ENCODE measurements around the gene KRT77.
A peak's percentile ranks its signal among the peaks of the same experiment; 100 is the strongest.
"Not testable (repeated sequence)": the region's sequence is repeated elsewhere in the genome, so short reads cannot be mapped to it uniquely, and the experiment has no call there.

The KRT77 gene

DNA sequence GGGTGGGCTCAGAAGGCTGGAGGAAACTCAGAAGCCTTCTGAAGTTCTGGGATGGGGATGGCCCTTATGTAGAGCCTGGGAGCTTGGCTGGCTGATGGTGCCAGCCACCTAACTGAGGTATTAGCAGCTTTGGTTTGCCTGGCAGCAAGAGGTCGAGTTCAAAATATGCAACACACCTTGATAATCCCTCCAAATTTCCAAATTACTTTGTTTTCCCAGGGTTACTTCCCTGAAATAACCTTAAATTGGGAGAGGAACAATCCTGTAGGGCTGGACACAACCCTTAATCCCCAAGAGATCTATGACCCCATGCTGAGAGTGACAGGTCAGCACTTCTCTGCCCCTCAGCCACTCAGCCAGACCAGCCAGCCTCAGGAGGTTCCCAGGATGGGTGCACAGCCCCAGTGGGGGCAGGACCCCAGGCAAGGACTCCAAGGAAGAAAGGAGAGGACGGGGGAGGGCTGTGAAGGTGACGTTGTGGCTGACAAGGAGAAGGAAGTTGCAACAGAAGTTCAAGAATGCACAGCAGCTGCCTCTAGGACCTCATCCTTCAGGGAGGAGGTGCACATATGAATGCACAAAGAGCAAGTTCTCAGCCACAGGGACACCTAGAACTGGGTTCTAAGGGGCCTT is 18.6 kb upstream of the KRT77 start:
- DNase-seq (ENCODE audit: low spot score), result no peak

DNA sequence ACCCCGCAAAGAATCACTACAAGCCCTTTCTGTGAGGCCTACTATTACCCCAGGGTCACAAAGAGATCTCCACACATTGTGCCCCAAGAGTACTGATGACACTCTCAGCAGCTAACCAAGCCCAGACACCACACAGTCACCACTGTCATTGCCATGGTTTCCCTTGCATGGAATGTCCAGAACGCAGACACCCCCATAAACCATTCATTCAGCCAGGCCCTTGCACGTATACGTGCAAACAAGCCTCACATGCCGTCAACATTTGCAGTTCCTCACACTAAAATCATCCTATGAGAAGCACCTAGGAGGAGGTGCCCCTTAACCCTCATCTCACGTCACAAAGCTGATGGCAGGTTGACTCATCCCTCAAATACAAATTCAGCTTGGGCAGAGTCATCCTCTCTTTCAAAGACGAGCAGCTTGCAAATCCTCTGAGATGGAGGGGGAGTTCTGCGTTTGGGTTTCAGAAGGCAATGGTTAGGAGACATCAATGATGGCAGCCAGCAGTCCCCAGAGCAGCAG is 17.1 kb upstream of the KRT77 start:
- no peak for DNase-seq (ENCODE audit: low spot score)

DNA sequence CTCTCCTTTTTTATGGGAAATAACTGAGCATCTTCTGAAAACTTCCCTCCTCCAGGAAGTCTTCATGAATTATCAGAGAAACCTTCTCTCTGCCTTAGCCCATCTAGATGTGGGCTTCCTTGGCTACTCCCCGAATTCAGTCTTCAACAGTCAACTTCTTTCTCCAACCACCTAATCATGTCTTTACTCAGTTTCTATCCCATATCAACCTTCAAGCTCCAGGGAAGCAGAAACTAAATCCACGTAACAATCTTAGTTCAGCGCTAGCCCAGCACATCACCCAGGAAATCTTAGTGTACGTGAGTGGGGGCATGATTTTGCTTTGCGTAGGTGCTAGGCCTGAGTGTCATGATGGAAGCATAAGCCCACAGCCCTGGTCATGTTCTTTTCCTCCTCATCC is 12.7 kb upstream of the KRT77 start:
- no peak for DNase-seq (ENCODE audit: low spot score)

DNA sequence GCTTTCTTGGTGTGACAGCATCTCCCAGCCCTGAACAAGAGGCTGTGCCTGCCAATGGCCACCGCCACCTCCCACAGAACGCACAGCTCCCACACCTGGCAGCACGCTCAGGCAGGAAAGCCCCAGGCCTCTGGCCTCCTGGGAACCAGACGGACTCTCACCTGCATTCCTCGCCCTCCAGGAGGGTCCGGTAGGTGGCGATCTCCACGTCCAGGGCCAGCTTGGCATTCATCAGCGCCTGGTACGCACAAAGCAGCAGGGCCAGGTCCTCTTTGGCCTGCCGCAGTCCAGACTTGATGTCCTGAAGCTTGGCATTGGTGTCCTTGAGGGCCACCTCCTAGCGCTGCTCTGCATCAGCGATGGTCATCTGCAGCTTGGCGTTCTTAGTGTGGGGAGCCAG is 12.1 kb upstream of the KRT77 start:
- no peak for DNase-seq (ENCODE audit: low spot score)

DNA sequence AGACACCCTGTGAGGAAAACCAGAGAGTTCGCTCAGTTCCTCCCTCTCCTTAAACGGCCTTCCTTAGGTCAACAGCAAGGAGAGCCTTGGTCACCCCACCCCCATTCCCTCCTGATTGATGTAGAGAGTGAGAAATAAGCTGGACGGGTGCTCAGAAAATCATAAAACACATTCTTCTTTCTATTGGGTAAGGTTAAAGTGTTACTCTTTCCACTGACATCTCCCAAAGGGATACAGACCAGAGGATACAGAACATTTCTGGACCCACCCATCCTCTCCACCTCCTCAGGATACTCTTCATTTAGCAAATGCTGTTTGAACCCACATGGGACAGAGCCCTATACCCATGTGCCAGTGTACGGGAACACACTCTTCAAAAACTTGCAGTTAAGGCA is 11.6 kb upstream of the KRT77 start:
- DNase-seq (ENCODE audit: low spot score), result no peak

DNA sequence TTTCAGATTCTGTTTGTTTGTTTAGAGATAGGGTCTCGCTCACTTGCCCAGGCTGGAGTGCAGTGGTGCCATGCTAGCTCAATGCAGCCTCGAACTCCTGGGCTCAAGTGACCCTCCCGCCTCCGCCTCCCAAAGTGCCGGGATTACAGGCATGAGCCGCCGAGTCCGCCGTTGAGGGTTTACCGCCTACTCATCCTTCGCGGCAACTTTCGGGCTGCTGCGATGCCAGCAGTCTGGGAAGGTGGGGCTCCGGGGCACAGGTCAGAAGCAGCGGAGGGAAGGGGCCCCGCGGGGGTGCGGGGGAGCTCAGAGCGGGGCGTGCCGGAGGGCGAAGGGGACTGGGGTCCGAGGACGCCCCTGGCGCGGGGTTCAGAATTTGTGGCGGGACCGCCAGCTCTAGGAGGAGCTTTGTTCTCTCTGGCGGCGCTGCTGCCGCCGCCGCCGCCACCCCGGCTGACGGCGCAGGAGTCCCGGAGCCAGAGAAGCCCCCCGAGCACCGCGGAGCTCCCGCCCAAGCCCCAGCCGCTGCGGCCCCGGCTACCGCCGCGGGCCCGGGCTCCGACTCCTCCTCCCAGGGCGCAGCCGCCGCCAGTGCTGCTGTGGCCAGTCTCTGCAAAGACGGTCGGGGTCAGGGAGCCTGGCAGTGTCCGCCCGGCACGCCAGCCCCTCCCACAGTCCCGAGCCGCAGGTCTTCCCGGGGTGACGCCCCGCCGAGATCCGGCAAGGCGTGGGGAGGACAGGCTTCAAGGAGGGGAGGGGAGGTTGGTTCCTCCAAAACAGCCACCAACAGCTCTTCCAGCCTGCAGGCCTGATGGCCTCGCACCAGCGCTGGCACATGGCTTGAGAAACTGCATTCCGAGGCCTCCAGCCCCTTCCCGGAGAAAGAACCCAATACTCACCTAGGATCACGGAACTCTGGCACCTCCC is 10.9 kb upstream of the KRT77 start:
- DNase-seq (ENCODE audit: low spot score), result no peak

DNA sequence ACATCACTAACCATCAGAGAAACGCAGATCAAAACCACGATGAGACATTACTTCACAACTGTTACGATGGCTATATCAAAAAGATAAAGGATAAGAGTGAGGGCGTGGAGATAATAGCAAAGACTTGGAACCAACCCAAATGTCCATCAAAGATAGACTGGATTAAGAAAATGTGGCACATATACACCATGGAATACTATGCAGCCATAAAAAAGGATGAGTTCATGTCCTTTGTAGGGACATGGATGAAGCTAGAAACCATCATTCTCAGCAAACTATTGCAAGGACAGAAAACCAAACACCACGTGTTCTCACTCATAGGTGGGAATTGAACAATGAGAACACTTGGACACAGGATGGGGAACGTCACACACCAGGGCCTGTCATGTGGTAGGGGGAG is 8.8 kb upstream of the KRT77 start:
- not testable (repeated sequence) for DNase-seq (ENCODE audit: low spot score)

GRCh38 chr12:52710730-52711129 is 7.4 kb upstream of the KRT77 start:
- DNase-seq (ENCODE audit: low spot score), result no peak

DNA sequence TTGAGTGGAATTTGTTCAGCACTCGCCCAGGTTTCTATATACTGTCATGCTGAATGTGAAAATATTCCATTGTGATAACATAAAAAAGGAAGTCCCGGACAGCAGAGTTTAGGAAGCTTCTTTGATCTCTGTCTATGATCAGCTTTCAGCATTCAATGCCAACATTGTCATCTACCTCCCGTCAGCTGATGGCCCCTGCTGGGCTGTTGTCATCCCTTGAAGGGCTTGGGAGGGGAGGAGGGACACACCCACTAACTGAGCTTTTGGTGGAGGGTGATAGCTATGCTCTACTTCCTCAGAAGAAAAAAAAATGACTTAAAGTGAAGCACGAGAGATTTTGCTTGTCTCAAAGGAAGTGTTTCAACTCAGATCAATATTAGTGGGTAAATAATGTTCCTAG is 4.7 kb upstream of the KRT77 start:
- DNase-seq (ENCODE audit: low spot score), result peak; percentile 22

DNA sequence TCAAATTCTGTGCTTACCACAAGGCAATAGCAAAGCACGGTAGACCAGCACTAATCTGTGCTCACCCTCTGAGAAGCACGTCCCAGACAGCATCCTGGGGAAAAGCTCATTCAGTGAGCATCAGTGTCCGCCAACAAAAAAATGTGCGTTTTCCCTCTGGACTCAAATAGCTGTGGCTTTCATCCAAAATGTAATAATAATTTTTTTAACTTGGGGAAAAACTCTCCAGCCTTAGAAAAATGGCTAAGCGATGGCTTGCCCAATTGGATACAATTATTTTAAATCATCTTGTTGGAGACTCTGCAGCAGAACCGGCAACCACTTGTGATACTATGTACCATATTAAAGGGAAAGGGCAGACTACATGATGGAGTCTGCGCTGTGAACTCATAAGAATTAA is 1.1 kb upstream of the KRT77 start:
- no peak for DNase-seq (ENCODE audit: low spot score)

- DNase-seq (ENCODE audit: low spot score), result no peak
Measured at GRCh38 chr12:52703878-52704277, 554 bp upstream of the KRT77 start.

DNA sequence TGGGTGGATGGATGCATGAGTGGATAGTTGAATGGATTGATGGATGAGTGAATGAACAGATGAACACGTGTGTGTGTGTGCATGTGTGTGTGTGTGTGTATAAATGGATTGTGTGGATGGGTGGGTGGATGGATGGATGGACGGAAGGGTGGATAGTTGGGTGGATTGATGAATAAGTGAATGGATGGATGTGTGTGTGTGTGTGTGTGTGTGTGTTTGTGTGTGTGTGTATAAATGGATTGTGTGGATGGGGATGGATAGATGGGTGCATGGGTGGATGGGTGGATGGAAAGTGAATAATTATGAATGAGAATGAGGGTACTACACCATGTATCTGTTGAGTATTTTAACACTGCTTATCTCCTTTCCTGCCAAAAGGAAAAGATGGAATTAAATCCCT is 986 bp downstream of the KRT77 start:
- DNase-seq (ENCODE audit: low spot score), result no peak

- no peak for DNase-seq (ENCODE audit: low spot score)
Measured at GRCh38 chr12:52701281-52701680, 2.0 kb downstream of the KRT77 start.

DNA sequence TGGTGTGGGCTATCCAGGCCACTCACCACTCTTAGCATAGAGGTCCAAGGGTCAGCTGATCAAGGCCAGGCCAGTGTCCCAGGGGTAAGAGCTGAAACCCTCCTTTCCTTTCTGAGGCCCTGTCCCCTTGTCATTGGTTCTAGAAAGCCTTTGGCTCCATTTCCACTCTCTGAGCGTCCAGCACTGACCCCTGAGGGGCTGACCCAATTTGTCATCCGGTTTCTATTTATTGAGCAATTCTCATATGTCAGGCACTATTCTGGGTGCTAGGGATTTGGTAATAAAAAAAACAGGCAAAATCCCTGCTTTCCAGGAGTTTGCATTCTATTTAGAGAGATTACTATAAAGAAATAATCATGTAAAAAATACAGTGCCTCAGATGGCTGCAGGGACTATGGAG is 3.4 kb downstream of the KRT77 start:
- DNase-seq (ENCODE audit: low spot score), result no peak

DNA sequence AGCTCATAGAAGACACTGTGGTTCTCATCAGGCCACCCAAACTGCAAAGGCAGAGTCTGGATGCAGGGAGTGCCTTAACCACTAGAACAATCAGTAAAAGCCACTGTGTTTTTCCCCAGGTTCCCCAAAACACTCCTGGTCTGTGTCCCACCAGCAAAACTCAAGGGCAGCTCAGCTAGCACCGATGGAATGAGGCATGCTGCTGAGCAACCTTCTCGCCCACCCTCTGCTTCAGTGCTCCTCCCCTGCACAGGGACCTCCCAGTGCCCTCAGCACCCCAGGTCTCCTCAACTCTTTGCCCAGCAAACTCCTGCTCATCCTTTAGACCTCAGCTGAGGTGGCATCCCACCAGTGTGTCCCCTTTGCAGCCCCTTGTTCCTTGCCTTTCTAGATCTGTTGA is 4.0 kb downstream of the KRT77 start:
- no peak for DNase-seq (ENCODE audit: low spot score)

DNA sequence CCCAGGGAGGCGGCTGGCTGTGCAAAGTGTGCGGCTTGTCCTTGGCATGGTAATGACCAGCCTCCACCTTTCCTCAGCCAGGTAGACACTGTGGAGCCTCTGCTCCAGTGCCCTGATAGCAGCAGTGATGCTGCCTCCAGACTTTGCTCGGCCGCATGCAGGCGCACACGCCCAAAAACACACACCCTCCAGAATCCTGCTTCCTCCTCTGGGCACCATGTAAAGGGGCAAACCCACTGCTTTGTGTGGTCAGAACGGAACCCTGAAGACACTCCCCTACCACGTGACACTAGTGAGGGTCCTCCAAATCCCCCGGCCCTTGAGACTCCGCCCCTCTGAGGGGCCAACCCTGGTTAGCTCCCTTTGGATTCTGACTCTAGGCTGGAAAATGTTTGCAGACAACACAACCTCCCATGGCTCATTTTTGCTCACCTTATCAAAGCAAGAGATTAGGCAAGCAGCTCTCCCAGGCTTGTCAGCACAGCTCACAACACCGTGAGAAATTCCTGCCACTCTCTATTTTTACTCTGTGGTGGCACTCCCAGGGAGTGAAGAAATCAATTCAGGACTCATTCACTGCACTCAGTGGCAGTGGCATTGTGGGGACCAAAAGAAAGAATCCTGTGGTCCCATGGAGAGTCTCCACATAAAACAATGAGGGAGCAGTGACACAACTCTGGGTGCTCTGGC is 4.5 kb downstream of the KRT77 start:
- DNase-seq (ENCODE audit: low spot score), result no peak

- DNase-seq (ENCODE audit: low spot score), result no peak
Measured at GRCh38 chr12:52697058-52697582, 6.2 kb downstream of the KRT77 start.

DNA sequence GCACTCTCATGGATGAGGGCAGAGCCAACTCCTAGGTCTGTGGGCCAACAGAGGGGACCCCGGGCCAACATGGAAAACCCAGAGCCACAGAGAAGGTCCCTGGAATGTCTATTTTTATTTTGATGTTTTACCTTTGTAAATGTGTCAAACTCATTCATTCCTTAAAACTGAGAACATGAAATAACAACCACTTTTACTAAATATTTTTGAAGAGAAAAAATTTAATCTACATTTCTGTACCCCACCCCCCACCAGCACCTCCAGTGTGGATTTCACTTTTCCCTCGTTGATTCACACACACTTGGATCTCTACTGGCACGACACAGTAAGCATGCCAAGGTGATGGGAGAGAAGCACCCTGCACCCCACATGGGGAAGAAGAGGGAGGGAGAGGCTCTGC is 6.7 kb downstream of the KRT77 start:
- DNase-seq (ENCODE audit: low spot score), result no peak

DNA sequence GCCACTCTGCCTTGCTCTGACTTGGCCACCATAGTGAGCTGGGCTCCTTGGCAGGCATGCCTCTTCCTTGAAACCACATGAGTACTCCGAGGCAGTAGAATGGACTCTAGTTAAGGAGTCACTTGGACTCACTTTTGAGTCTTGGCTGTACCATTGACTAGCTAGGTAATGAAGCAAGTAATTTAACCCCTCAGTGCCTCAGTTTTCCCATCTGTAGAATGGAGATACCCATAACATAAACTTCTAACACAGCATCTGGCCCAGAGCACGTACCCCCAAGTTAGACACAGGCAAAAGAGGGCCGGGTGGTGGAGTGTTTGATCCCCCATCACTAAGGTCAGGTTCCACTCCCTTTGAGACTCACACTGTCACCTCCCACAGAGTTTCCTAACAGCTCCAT is 8.3 kb downstream of the KRT77 start:
- DNase-seq (ENCODE audit: low spot score), result no peak

- DNase-seq (ENCODE audit: low spot score), result no peak
Measured at GRCh38 chr12:52694151-52694550, 9.2 kb downstream of the KRT77 start.

DNA sequence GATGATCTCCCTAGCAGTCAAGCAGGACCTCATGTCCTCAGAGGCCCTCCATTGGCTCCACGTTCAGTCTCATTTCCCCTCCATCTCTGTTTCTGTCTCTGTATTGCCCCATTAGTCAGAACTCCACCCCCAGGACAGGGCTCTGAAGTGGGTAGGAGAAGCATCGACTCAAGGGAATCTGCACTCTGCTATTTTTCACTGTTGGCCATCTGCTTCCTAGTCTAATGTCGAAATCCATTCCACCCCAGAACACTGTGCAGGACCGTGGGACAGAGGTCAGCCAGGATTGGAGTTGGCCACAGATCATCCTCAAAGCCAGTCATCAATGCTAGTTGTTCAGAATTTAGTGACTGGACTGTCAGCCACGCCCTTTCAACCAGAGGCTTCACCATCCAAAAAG is 10.1 kb downstream of the KRT77 start:
- DNase-seq (ENCODE audit: low spot score), result no peak

- no peak for DNase-seq (ENCODE audit: low spot score)
Measured at GRCh38 chr12:52692254-52692653, 11.1 kb downstream of the KRT77 start.

GRCh38 chr12:52691841-52692150 is 11.5 kb downstream of the KRT77 start:
- DNase-seq (ENCODE audit: low spot score), result no peak

All from CD4-positive, alpha-beta T cell treated with Interleukin-6 at 100 ng/mL for 8 hours (primary cell).